HepG2 (cell line): Measurements from ENCODE around the gene ATP13A4.

ENCODE experiments used
- IKZF1 ChIP-seq: fragments of 450-650 bp; IDR thresholded peaks from 2 replicates; pipeline ENCODE4 v1.7.1; 2016
- NR2C2 ChIP-seq: sonication (generic); formaldehyde crosslinking; IDR thresholded peaks from 2 replicates; pipeline ENCODE4 v1.4.0; 2020; ENCODE audit warnings: missing genetic modification reagents, mild to moderate bottlenecking, moderate library complexity, borderline replicate concordance
- RNF2 ChIP-seq: fragments of 450-650 bp; conservative IDR thresholded peaks from 2 replicates; pipeline ENCODE4 v1.6.1; 2016; ENCODE audit warnings: low read depth
- TAF1 ChIP-seq: sonication (generic); formaldehyde crosslinking; IDR thresholded peaks from 2 replicates; pipeline ENCODE4 v1.4.0; 2020; ENCODE audit warnings: missing genetic modification reagents
- ZNF558 ChIP-seq: sonication (generic); formaldehyde crosslinking; IDR thresholded peaks from 2 replicates; pipeline ENCODE4 v1.9.0; 2022; ENCODE audit warnings: mild to moderate bottlenecking, missing genetic modification reagents, borderline replicate concordance
- TF ChIP-seq, protein P1 (sequence below): sonication (generic); formaldehyde crosslinking; IDR thresholded peaks from 2 replicates; pipeline ENCODE4 v1.5.0; 2020; ENCODE audit warnings: mild to moderate bottlenecking, missing genetic modification reagents, moderate library complexity
- TF ChIP-seq, protein P2 (sequence below): sonication (generic); formaldehyde crosslinking; IDR thresholded peaks from 2 replicates; pipeline ENCODE4 v1.4.0; 2020; ENCODE audit warnings: missing genetic modification reagents, mild to moderate bottlenecking, borderline replicate concordance
- TF ChIP-seq, protein P3 (sequence below): sonication (generic); formaldehyde crosslinking; IDR thresholded peaks from 2 replicates; pipeline ENCODE4 v1.4.0; 2020; ENCODE audit warnings: missing genetic modification reagents

DNA sequence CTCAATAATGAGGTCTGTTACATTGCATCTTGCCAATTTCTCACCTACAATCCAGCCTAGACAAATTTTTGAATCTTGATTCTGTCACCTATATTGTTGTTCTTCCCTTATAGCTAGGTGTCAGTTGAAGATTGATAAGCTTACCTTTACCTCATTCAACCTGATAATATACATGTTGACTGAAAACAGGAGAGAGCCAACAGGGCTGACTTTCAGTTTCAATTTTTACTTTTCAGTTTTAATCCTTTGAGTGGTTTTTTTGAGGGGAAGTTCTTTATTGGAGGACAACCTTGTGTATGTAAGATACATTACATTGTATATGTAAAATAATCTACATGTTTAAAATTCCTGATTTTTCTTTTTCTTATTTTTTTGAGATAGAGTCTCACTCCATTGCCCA is 181.9 kb downstream of the ATP13A4 start:
- TF ChIP-seq, protein P1, sequence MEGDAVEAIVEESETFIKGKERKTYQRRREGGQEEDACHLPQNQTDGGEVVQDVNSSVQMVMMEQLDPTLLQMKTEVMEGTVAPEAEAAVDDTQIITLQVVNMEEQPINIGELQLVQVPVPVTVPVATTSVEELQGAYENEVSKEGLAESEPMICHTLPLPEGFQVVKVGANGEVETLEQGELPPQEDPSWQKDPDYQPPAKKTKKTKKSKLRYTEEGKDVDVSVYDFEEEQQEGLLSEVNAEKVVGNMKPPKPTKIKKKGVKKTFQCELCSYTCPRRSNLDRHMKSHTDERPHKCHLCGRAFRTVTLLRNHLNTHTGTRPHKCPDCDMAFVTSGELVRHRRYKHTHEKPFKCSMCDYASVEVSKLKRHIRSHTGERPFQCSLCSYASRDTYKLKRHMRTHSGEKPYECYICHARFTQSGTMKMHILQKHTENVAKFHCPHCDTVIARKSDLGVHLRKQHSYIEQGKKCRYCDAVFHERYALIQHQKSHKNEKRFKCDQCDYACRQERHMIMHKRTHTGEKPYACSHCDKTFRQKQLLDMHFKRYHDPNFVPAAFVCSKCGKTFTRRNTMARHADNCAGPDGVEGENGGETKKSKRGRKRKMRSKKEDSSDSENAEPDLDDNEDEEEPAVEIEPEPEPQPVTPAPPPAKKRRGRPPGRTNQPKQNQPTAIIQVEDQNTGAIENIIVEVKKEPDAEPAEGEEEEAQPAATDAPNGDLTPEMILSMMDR: no peak
- TF ChIP-seq RNF2: no peak
- TF ChIP-seq, protein P2, sequence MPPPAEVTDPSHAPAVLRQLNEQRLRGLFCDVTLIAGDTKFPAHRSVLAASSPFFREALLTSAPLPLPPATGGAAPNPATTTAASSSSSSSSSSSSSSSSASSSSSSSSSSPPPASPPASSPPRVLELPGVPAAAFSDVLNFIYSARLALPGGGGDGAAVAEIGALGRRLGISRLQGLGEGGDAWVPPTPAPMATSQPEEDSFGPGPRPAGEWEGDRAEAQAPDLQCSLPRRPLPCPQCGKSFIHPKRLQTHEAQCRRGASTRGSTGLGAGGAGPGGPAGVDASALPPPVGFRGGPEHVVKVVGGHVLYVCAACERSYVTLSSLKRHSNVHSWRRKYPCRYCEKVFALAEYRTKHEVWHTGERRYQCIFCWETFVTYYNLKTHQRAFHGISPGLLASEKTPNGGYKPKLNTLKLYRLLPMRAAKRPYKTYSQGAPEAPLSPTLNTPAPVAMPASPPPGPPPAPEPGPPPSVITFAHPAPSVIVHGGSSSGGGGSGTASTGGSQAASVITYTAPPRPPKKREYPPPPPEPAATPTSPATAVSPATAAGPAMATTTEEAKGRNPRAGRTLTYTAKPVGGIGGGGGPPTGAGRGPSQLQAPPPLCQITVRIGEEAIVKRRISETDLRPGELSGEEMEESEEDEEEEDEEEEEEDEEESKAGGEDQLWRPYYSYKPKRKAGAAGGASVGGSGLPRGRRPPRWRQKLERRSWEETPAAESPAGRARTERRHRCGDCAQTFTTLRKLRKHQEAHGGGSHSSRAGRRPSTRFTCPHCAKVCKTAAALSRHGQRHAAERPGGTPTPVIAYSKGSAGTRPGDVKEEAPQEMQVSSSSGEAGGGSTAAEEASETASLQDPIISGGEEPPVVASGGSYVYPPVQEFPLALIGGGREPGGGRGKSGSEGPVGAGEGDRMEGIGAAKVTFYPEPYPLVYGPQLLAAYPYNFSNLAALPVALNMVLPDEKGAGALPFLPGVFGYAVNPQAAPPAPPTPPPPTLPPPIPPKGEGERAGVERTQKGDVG (CRISPR knock-in tag): no peak
- no peak for TF ChIP-seq ZNF558 (CRISPR knock-in tag)
- no peak for TF ChIP-seq IKZF1
- TF ChIP-seq TAF1: no peak
- no peak for TF ChIP-seq NR2C2 (CRISPR knock-in tag)
- TF ChIP-seq, protein P3, sequence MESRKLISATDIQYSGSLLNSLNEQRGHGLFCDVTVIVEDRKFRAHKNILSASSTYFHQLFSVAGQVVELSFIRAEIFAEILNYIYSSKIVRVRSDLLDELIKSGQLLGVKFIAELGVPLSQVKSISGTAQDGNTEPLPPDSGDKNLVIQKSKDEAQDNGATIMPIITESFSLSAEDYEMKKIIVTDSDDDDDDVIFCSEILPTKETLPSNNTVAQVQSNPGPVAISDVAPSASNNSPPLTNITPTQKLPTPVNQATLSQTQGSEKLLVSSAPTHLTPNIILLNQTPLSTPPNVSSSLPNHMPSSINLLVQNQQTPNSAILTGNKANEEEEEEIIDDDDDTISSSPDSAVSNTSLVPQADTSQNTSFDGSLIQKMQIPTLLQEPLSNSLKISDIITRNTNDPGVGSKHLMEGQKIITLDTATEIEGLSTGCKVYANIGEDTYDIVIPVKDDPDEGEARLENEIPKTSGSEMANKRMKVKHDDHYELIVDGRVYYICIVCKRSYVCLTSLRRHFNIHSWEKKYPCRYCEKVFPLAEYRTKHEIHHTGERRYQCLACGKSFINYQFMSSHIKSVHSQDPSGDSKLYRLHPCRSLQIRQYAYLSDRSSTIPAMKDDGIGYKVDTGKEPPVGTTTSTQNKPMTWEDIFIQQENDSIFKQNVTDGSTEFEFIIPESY (CRISPR knock-in tag): no peak
